Fibroblast of villous mesenchyme (primary cell): ENCODE results near the gene ILF2. TPM values are rescaled to one million over a fixed set of nuclear protein-coding genes. Genes with fewer than 3 reads are reported as not detected.

Source experiments
- DNase-seq: peaks from one replicate; pipeline ENCODE4 v3.0.0-alpha.2; 2010; ENCODE audit warnings: low read depth
- H3K4me3 ChIP-seq: 2 replicates; pipeline ENCODE4 v1.5.1; 2011; ENCODE audit warnings: low read depth, mild to moderate bottlenecking, low read length
- total RNA-seq: library from RNA; depleted of rRNA; stranded (reverse); fragments of >200 nt; gene quantifications from 2 replicates; pipeline ENCODE4 v1.2.3, GENCODE V29; 2012
- TF ChIP-seq, protein P1 (sequence below): IDR thresholded peaks from 2 replicates; pipeline ENCODE4 v1.5.1; 2012; ENCODE audit warnings: low read depth, mild to moderate bottlenecking, low read length; ENCODE audit not compliant: insufficient read depth

Gene ILF2
- total RNA-seq, 1 donor = 213 TPM

DNA sequence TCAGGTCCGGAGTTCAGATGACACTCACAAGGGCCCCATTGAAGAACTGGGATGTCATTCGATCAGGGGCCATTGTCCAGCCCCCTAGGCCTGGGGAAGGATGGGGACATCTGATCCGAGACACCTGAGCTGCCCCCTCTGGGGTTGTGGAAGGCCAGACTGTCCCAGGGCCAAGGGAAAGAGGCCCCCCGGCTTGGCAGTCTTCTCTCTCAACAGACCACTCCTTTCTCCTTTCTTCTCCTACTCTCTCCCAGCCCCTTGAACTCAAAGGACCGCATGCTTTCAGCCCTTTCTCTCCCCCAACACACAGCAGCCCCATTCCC lies 41.5 kb downstream of the ILF2 start:
- no peak for DNase-seq
- H3K4me3 ChIP-seq = no peak overlapping the region
- TF ChIP-seq, protein P1, sequence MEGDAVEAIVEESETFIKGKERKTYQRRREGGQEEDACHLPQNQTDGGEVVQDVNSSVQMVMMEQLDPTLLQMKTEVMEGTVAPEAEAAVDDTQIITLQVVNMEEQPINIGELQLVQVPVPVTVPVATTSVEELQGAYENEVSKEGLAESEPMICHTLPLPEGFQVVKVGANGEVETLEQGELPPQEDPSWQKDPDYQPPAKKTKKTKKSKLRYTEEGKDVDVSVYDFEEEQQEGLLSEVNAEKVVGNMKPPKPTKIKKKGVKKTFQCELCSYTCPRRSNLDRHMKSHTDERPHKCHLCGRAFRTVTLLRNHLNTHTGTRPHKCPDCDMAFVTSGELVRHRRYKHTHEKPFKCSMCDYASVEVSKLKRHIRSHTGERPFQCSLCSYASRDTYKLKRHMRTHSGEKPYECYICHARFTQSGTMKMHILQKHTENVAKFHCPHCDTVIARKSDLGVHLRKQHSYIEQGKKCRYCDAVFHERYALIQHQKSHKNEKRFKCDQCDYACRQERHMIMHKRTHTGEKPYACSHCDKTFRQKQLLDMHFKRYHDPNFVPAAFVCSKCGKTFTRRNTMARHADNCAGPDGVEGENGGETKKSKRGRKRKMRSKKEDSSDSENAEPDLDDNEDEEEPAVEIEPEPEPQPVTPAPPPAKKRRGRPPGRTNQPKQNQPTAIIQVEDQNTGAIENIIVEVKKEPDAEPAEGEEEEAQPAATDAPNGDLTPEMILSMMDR = no peak

DNA sequence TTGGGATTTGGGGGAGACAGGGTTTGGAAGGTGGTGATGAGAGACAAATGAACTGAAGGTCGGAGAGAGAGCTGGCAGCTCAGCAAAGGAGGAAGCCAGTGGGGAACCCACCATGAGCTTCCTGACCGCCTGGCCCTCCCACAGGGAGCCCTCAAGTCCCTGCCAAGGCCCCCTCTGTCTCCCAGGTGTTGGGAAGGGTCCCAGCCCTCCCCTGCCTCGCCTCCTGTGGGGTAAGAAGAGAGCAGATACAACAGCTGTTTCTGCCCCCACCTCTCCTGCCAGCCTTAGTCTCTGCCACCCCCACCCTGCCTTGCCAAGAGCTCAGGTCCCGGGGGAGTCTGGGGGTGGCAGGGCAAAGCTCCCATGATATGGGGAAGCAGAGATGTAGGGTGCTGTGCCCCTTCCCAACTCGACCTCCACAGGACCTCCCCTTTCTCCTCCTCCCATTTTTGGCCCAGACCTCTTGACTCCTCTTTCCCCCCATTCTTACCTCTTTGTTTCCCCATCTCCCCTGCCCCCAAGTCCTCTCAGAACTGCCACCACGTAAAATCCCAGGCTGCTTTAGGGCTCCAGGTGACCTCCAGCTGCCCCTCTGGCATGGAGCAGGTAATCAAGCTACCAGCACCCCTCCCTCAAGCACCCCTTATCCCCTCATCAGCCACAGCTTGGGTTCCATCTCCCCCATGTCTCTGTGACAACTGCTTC lies 42.0 kb downstream of the ILF2 start:
- TF ChIP-seq, protein P1 = no peak
- no peak for DNase-seq
- no peak overlapping the region for H3K4me3 ChIP-seq

DNA sequence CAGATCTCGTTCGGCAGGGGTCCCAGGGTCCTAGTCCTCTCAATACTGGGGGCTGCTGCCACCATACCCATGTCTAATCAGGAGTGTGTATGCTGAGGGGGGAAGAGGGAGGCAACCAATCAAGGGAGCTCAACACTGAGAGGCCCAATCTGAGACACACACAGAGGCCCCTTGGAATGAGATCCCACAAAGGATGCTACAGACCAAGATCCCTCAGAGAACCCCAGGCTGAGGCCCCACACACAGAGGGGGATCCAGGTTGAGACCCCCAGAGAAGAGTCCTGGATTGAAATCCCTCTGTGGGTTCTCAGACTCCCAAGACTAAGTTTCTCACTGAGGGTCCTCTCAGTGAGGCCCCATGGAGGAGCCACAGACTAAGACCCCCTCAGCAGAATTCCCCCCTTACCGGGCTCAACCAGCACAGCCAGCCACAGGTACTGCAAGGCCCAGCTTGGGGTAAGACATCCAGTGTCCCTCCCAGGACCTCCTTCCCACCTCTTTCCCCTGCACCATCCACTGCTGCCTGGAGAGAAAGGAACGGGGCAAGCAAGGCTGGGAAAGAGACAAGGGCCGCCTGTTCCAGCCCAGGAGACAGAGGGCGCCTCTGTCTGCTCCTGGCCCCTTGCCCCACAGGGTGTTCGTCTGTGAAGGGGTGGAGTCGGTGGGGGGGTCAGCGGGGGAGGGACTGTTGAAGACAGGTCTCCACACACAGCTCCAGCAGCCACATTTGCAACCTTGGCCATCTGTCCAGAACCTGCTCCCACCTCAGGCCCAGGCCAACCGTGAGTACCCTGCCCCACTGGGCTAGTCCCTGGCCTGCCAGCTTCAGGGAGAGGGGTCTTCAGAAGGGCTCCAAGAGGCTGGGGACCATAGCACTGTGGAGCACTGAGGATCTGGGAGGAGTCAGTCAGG lies 42.8 kb downstream of the ILF2 start, which contains the start of gene S100A1:
S100A1 (plus strand) TSS at position 720 of the 912 bp plus-strand sequence. CDS start 2,088 bp downstream, outside the sequence.
- DNase-seq = no peak
- TF ChIP-seq, protein P1 = no peak
- peak within 1 kb of the TSS; percentile 69 for H3K4me3 ChIP-seq

DNA sequence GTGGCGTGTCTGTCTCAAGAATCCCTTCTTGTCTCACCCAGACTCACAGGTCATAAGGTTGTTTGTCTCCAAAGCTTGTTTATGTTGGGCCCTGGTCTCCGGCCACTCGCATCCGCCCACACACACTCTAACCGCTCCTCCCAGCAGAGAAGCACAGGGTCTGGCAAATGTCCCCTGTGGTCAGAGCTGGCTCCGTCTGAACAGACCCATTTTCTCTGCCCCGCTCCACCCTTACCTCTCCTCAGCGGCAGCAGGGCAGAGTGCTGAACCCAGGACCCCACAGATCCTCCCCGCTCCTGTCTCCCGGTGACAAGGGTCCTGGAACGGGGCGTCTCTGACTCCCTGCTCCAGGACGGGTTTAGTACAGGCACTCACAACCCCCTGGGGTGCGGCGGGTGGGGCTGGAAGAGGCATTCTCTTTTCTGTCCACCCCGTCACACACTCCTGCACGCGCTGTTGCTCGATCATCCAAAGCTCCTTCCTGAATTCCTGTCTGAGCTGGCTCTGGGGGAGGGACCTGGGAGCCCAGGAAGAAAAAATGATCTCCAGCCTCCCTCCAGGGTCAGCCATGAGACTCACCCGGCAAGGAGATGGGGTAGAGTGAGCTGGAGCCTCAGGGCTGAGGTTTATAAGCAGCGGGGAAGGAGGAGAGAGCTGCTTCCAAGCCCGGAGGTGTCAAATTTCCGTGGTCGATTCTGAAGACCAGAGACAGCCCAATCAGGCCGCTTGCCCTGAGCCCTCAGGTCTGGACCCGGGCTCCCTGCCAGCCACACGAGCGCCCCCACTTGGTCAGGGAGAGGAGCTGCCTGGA lies 43.7 kb downstream of the ILF2 start, which contains the start of gene S100A13:
S100A13 (minus strand) TSS at position 602 of the 811 bp plus-strand sequence. CDS start 1,033 bp downstream, outside the sequence.
- TF ChIP-seq, protein P1 = peak; percentile 80

DNA sequence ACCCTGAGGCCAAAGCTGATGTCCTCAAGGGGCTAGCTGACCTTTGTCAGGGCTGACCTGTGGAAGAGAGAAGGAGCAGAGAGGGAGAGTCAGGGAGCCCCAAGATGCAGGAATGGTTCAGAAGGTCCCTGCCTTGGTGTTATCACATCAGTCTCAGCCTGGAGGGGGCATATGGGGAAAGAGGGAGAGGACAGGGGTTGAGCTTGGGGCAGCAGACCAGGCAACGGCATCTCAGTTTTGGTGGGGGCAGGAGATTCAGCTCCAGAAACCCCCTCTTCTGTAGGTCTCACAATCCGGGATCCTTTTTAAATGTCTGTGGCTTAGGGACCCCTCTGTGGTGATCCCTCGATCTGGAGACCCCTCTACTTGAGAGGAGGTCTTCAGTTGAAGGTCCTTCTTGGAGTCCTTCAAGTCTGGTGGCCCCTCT lies 44.3 kb downstream of the ILF2 start:
- no peak for DNase-seq
- peak overlapping the region; percentile 69 for H3K4me3 ChIP-seq
- TF ChIP-seq, protein P1 = no peak

More for the DNA sequence above, 43.7 kb downstream of the ILF2 start, which contains the start of gene S100A13:
- peak; percentile 96 for DNase-seq
- H3K4me3 ChIP-seq = peak within 1 kb of the TSS; percentile 69

DNA sequence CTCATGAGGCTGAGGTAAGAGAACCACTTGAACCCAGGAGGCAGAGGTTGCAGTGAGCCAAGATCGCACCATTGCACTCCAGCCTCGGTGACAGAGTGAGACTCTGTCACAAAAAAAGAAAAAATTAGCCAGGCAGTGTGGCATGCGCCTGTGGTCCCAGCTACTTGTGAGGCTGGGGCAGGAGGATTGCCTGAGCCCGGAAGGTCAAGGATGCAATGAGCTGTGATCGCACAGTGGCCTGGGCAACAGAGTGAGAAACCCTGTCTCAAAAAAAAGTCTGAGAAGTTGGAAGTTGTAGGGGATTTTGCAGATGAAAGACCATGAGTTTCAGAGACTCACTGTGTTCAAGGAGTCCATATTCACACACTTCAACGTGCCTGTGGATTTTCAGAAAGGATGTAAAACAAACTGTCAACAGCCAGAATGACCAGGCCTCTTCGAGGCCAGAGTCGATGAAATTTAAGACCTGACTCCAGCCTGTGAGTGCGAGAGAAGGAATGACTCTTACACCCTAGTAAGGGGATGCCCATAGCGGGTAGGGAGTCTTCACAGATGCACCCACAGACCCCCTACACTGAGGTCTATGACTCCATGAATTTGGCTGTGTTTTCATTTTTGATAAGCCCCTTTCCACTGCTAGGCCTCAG lies 45.7 kb downstream of the ILF2 start:
- no peak for DNase-seq
- no peak overlapping the region for H3K4me3 ChIP-seq
- TF ChIP-seq, protein P1 = no peak
